ENCODE data around the gene ILF3. TPM values are rescaled to one million over a fixed set of nuclear protein-coding genes. Genes with fewer than 3 reads are reported as not detected.

The ILF3 gene
- total RNA-seq, 1 experiment from 2014 or later, result 430 TPM

DNA sequence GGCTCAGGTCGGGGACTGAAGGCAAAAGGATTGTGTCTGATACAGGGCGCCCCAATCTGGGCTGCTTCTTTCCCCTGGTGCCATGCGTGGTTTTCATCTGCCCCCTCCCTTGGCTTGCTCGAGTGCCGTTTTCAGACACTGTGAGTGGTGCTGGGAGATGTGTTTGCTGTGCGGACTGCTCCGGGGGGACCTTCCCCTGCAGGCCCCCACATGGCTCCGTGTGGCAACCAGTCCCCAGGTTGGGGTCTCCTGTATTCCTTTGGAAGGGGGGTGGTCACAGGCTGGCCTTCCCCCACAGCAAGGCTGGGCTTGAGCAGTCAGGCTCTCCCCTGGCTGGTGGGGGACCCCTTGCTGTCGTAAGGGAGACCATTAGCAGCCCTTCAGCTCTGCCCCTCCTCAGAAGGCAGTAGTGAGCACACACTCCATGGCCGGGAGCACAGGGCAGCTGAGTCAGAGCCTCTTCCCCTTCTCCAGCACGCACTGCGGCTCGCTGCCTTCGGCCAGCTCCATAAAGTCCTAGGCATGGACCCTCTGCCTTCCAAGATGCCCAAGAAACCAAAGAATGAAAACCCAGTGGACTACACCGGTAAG is 26.5 kb downstream of the ILF3 start:
- H2AFZ ChIP-seq (ENCODE audit: low read depth, low read length, poor library complexity, severe bottlenecking), result no peak overlapping the region
- no peaks in the 10 kb centered on the region for H3K9me3 ChIP-seq (ENCODE audit: control insufficient read depth in 1 of 2, insufficient read depth in 1 of 2, low read depth in 1 of 2, low read length in 2 of 2)
- no peak for ATAC-seq
- H3K9ac ChIP-seq (ENCODE audit: low read length), result no peak overlapping the region
- peaks cover 97% of the 10 kb centered on the region for H3K79me2 ChIP-seq (ENCODE audit: insufficient read depth, low read length)
- H3K4me1 ChIP-seq (ENCODE audit: control insufficient read depth in 1 of 2, insufficient read depth in 2 of 2, low read length in 2 of 2), result no peaks in the 10 kb centered on the region
- no peak overlapping the region for H3K4me3 ChIP-seq (replicated peaks in 1 of 2; ENCODE audit: low read depth in 1 of 2, low read length in 2 of 2)
- no peak overlapping the region for H3K4me2 ChIP-seq (ENCODE audit: low read length)
- no peak overlapping the region for H3K27ac ChIP-seq (ENCODE audit: low read depth, low read length)
- H3K27me3 ChIP-seq (ENCODE audit: insufficient read depth, low read length), result no peaks in the 10 kb centered on the region
- TF ChIP-seq, protein P1, sequence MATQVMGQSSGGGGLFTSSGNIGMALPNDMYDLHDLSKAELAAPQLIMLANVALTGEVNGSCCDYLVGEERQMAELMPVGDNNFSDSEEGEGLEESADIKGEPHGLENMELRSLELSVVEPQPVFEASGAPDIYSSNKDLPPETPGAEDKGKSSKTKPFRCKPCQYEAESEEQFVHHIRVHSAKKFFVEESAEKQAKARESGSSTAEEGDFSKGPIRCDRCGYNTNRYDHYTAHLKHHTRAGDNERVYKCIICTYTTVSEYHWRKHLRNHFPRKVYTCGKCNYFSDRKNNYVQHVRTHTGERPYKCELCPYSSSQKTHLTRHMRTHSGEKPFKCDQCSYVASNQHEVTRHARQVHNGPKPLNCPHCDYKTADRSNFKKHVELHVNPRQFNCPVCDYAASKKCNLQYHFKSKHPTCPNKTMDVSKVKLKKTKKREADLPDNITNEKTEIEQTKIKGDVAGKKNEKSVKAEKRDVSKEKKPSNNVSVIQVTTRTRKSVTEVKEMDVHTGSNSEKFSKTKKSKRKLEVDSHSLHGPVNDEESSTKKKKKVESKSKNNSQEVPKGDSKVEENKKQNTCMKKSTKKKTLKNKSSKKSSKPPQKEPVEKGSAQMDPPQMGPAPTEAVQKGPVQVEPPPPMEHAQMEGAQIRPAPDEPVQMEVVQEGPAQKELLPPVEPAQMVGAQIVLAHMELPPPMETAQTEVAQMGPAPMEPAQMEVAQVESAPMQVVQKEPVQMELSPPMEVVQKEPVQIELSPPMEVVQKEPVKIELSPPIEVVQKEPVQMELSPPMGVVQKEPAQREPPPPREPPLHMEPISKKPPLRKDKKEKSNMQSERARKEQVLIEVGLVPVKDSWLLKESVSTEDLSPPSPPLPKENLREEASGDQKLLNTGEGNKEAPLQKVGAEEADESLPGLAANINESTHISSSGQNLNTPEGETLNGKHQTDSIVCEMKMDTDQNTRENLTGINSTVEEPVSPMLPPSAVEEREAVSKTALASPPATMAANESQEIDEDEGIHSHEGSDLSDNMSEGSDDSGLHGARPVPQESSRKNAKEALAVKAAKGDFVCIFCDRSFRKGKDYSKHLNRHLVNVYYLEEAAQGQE (IDR thresholded peaks at IDR 0.05; ENCODE audit: low read depth), result no peak
- TF ChIP-seq, protein P2, sequence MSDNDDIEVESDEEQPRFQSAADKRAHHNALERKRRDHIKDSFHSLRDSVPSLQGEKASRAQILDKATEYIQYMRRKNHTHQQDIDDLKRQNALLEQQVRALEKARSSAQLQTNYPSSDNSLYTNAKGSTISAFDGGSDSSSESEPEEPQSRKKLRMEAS (IDR thresholded peaks at IDR 0.05), result no peak
- TF ChIP-seq EZH2phosphoT487 (IDR thresholded peaks at IDR 0.05; ENCODE audit: borderline replicate concordance), result no peak
- TF ChIP-seq JUND (IDR thresholded peaks at IDR 0.05), result no peak
- no peak for TF ChIP-seq TCF7L2 (IDR thresholded peaks at IDR 0.05; ENCODE audit: borderline replicate concordance, extremely low read depth, insufficient read depth, insufficient read length)
- no peak for TF ChIP-seq POLR2A (IDR thresholded peaks at IDR 0.05; ENCODE audit: borderline replicate concordance, extremely low read depth, insufficient read depth, insufficient read length)
- TF ChIP-seq YY1 (IDR thresholded peaks at IDR 0.05; ENCODE audit: extremely low read depth, insufficient replicate concordance, low read depth, low read length), result no peak
- no peak for TF ChIP-seq SIN3A (IDR thresholded peaks at IDR 0.05; ENCODE audit: low read depth)
- TF ChIP-seq CEBPB (IDR thresholded peaks at IDR 0.05; ENCODE audit: low read depth), result no peak
- no peak for TF ChIP-seq SRF (IDR thresholded peaks at IDR 0.05; ENCODE audit: low read depth)
- TF ChIP-seq, protein P3, sequence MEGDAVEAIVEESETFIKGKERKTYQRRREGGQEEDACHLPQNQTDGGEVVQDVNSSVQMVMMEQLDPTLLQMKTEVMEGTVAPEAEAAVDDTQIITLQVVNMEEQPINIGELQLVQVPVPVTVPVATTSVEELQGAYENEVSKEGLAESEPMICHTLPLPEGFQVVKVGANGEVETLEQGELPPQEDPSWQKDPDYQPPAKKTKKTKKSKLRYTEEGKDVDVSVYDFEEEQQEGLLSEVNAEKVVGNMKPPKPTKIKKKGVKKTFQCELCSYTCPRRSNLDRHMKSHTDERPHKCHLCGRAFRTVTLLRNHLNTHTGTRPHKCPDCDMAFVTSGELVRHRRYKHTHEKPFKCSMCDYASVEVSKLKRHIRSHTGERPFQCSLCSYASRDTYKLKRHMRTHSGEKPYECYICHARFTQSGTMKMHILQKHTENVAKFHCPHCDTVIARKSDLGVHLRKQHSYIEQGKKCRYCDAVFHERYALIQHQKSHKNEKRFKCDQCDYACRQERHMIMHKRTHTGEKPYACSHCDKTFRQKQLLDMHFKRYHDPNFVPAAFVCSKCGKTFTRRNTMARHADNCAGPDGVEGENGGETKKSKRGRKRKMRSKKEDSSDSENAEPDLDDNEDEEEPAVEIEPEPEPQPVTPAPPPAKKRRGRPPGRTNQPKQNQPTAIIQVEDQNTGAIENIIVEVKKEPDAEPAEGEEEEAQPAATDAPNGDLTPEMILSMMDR (IDR thresholded peaks at IDR 0.05 in 2 of 3, conservative IDR thresholded peaks at IDR 0.05 in 1 of 3; ENCODE audit: borderline replicate concordance in 1 of 3, insufficient read depth in 1 of 3, low read depth in 2 of 3, low read length in 2 of 3), result no peak
- no peak for TF ChIP-seq ZFX (IDR thresholded peaks at IDR 0.05)
- TF ChIP-seq EZH2 (IDR thresholded peaks at IDR 0.05), result no peak
- no peak for TF ChIP-seq EGR1 (IDR thresholded peaks at IDR 0.05; ENCODE audit: low read depth)
- no peak for DNase-seq (ENCODE audit: low read depth, low spot score)
- H3K36me3 ChIP-seq (ENCODE audit: control insufficient read depth in 1 of 2, insufficient read depth in 2 of 2, low read length in 2 of 2), result peaks cover 75 to 83% of the 10 kb centered on the region in 2 experiments
- peaks cover 15% of the 10 kb centered on the region; the same call in 1 of the 2 replicates for H4K20me1 ChIP-seq (ENCODE audit: insufficient read depth)
- ChIA-PET CTCF (no interaction called here), POLR2A (no interaction called here), RAD21 (ENCODE audit: low non-redundant PET in 1 of 2, low total read pairs in 2 of 2, uncharacterized antibody in 2 of 2, unreplicated experiment in 2 of 2) (no interaction called here)
- H3K9me2 ChIP-seq (ENCODE audit: insufficient read depth), result no peaks in the 10 kb centered on the region
- intact Hi-C loops (cut with micrococcal nuclease), result no loop called here
- no TSS peak for BruUV-seq (replicated peaks)
